ENCODE data around the gene KDM4C. TPM values are rescaled to one million over a fixed set of nuclear protein-coding genes. Genes with fewer than 3 reads are reported as not detected.

Gene KDM4C
- total and polyA plus RNA-seq, 2 of the 13 experiments (the other 11 are each of a cell fraction or from before 2014, with no cell fraction given), result 19.4 to 23.6 TPM

- no TSS peak for BruUV-seq (replicated peaks)
- H3K36me3 ChIP-seq (replicated peaks in 1 of 2; ENCODE audit: control insufficient read depth in 1 of 2, insufficient read depth in 2 of 2, low read length in 2 of 2), result no peaks in the 10 kb centered on the region
- no peak overlapping the region for H3K4me2 ChIP-seq (ENCODE audit: low read depth, low read length)
- H3K79me2 ChIP-seq (ENCODE audit: insufficient read depth, low read length), result peaks cover 86% of the 10 kb centered on the region
- H3K4me1 ChIP-seq (ENCODE audit: insufficient read depth, low read length), result peaks cover 98% of the 10 kb centered on the region
- FAIRE-seq, result no peak
- no peak overlapping the region for H2AFZ ChIP-seq (ENCODE audit: low read length)
- no peaks in the 10 kb centered on the region for H4K20me1 ChIP-seq (ENCODE audit: insufficient read depth, low read length)
- in situ Hi-C loops (cut with HindIII; ENCODE audit: extremely low pct_ligation_motif_present, low pct_unique_long_range_greater_than_20kb) (no loop called here), intact Hi-C loops (cut with micrococcal nuclease; ENCODE audit: unreplicated experiment) (no loop called here)
- ChIA-PET POLR2A (interaction anchor here (11.2 kb wide), 1 partner anchor 26 kb away, joined by 130 read pairs; the partner anchor contains the start of gene KDM4C), CTCF (ENCODE audit: low intra/inter-chr PET ratio, low total read pairs) (no interaction called here)
- TF ChIP-seq CEBPB (IDR thresholded peaks at IDR 0.05; ENCODE audit: borderline replicate concordance, low read depth, low read length) (no peak), ARHGAP35 (CRISPR knock-in tag; IDR thresholded peaks at IDR 0.05; ENCODE audit: borderline replicate concordance) (no peak), CENPBD1 (CRISPR knock-in tag; IDR thresholded peaks at IDR 0.05; ENCODE audit: borderline replicate concordance, low read depth) (no peak), LRRFIP1 (CRISPR knock-in tag; conservative IDR thresholded peaks at IDR 0.05) (no peak)
- TF ChIP-seq, protein P1, sequence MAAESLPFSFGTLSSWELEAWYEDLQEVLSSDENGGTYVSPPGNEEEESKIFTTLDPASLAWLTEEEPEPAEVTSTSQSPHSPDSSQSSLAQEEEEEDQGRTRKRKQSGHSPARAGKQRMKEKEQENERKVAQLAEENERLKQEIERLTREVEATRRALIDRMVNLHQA (CRISPR knock-in tag; IDR thresholded peaks at IDR 0.05), result no peak
- TF ChIP-seq, protein P2, sequence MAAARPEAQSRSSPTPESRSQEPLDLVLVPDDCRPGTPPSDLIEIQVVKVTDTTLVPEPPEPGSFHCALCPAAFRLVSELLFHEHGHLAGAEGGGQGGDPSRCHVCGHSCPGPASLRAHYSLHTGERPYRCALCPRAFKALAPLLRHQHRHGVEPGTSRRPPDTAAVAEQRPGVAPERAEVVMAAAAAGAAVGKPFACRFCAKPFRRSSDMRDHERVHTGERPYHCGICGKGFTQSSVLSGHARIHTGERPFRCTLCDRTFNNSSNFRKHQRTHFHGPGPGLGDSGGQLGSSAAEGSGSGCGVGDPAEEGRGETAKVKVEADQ (CRISPR knock-in tag; IDR thresholded peaks at IDR 0.05; ENCODE audit: borderline replicate concordance), result no peak
- TF ChIP-seq, protein P3, sequence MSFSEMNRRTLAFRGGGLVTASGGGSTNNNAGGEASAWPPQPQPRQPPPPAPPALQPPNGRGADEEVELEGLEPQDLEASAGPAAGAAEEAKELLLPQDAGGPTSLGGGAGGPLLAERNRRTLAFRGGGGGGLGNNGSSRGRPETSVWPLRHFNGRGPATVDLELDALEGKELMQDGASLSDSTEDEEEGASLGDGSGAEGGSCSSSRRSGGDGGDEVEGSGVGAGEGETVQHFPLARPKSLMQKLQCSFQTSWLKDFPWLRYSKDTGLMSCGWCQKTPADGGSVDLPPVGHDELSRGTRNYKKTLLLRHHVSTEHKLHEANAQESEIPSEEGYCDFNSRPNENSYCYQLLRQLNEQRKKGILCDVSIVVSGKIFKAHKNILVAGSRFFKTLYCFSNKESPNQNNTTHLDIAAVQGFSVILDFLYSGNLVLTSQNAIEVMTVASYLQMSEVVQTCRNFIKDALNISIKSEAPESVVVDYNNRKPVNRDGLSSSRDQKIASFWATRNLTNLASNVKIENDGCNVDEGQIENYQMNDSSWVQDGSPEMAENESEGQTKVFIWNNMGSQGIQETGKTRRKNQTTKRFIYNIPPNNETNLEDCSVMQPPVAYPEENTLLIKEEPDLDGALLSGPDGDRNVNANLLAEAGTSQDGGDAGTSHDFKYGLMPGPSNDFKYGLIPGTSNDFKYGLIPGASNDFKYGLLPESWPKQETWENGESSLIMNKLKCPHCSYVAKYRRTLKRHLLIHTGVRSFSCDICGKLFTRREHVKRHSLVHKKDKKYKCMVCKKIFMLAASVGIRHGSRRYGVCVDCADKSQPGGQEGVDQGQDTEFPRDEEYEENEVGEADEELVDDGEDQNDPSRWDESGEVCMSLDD (CRISPR knock-in tag; IDR thresholded peaks at IDR 0.05; ENCODE audit: borderline replicate concordance), result no peak
- TF ChIP-seq, protein P4, sequence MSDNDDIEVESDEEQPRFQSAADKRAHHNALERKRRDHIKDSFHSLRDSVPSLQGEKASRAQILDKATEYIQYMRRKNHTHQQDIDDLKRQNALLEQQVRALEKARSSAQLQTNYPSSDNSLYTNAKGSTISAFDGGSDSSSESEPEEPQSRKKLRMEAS (IDR thresholded peaks at IDR 0.05), result no peak
- H3K27me3 ChIP-seq (ENCODE audit: control insufficient read depth in 1 of 2, insufficient read depth in 2 of 2, low read length in 2 of 2), result no peaks in the 10 kb centered on the region; a peak in 1 of 5 replicates
- ATAC-seq, result no peak
- 89% methylated on average over 1 of the region's 1 CpG for WGBS (ENCODE audit: low lambda C conversion rate)
- no peaks in the 10 kb centered on the region for H3K9me3 ChIP-seq (ENCODE audit: low read length)
- DNase-seq (ENCODE audit: low spot score), result no peak
- H3K9ac ChIP-seq (ENCODE audit: insufficient read depth, low read depth, low read length), result no peak overlapping the region
- H3K27ac ChIP-seq (ENCODE audit: extremely low read length, insufficient read depth, low read length), result no peak overlapping the region
- no peak overlapping the region for H3K4me3 ChIP-seq (replicated peaks in 1 of 3; ENCODE audit: insufficient read depth in 1 of 3, low read depth in 2 of 3, low read length in 3 of 3)
Observed at GRCh38 chr9:6783753-6784152, 26.0 kb downstream of the KDM4C start.
